HL-60/S4 treated with phorbol 12-myristate 13-acetate at 8.2 ng/mL for 4 days and 3 days (cell line): ENCODE data around the gene ABO.
"Not testable (repeated sequence)": the region's sequence is repeated elsewhere in the genome, so short reads cannot be mapped to it uniquely, and the experiment has no call there.

ENCODE experiments used
- in situ Hi-C: fragments of 300-500 bp; cut with MboI; formaldehyde crosslinking; loops from 2 replicates; pipeline ENCODE4 v1.15.0; 2022; ENCODE audit warnings: low sequenced_read_pairs

ABO gene

DNA sequence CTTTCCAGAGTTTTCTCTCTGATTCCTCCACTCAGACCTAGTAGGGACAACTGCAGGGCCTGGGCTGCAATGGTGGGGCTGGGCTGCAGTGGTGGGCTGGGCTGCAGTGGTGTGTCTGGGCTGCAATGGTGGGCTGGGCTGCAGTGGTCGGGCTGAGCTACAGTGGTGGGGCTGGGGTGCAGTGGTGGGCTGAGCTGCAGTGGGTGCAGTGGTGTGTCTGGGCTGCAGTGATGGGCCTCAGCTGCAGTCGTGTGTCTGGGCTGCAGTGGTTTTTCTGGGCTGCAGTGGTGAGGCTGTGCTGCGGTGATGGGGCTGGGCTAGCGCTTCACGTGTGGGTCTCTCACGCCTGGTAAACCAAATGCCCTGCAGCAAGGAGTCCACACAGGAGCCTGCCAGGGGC is 27.4 kb downstream of the ABO start:
- in situ Hi-C loops = no loop called here

DNA sequence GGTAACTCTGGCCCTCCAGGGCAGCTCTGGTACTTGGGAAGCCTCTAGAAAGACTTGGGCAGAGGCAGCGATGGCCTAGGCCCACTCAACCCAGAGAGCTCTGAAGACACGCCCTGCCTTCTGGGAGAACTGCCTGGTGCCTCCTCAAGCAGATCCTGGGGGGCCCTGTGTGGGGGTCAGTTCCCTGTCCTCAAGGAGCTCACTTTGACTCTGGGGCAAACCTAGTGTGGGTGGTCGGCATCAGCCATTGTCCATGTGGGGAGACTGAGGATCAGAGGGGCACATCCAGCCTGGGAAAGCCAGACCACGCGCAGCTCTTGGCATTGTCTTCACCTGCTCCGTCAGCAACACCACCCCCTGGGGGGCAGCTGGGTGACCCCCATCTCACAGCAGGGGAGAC is 28.0 kb downstream of the ABO start:
- in situ Hi-C loops = no loop called here

DNA sequence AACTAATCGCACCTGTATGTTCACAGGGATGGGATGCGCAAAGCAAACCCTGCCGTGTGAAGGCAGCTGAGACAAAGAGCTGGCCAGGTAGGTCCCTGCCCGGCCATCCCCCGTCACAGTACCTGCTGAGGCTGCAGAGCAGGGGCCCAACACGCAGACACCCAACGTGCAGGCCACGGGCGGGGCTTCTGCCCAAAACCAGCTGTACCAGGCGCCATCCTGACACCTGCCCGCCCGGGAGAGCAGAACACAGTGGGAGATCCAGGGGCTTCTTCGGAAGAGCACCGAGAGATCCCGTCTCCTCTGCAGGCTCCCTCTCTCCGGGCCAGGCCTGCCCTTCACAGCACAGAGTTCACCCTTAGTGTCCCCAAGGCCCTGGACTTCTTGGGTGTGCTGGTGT is 28.4 kb downstream of the ABO start:
- in situ Hi-C loops = no loop called here

DNA sequence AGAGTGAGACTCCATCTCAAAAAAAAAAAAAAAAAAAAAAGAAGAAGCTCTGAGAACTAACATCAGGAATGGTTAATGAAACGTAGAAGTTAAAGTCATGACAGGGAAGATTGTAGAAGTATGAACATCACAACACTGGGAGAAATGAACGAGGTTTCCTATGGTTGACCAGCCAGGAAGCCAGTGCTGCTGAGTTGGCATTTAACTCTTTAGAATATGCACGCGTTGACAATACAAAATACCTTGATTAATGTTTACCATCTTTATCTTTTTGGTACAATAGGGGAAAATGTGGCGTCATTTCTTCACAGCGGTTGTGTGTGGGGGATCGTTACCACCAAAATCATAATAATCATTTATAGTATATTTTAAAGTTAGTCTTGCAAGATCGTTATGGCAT is 32.0 kb downstream of the ABO start:
- in situ Hi-C loops = no loop called here

DNA sequence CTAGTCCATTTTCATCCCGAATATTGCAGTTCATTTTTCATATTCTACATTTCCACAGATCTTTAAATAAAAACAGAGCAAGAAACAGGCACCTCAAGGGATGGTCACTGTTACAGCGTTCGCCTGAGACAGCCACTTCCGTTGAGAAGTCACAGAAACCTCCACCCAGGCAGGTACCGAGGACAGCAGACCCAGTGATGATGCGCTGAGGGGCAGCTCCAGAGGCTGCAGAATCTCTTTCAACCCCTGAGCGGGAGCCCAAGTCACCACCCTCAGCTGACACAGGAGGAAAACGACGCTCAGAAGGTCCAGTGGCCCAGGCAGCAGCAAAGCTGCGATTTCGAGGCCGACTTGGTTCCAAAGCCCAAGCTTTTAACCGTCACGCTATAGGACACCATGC is 32.8 kb downstream of the ABO start:
- in situ Hi-C loops = no loop called here

DNA sequence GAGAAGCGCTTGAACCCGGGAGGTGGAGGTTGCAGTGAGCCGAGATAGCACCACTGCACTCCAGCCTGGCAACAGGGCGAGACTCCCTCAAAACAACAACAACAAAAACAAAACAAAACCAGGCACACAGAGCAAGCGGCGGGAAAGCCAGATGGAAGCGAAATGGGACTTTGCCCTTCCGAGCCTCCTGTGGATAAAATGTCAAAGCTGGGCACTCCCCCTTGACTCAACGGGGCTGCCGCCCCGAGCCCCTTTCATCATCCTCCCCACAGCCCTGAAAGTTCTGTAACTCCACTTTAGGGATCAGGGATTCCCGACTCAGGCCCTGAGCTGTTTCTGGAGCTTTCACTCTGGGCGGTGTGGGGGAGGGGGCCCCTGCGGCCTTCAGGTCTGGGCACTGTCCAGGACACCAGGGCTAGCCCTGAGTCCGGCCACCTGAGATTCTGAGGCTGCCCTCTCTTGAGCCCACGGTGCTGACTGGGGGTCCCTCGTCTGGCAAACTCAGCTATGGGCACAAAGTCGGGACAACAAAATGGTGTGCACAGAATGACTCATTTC is 35.4 kb downstream of the ABO start:
- in situ Hi-C loops = no loop called here

DNA sequence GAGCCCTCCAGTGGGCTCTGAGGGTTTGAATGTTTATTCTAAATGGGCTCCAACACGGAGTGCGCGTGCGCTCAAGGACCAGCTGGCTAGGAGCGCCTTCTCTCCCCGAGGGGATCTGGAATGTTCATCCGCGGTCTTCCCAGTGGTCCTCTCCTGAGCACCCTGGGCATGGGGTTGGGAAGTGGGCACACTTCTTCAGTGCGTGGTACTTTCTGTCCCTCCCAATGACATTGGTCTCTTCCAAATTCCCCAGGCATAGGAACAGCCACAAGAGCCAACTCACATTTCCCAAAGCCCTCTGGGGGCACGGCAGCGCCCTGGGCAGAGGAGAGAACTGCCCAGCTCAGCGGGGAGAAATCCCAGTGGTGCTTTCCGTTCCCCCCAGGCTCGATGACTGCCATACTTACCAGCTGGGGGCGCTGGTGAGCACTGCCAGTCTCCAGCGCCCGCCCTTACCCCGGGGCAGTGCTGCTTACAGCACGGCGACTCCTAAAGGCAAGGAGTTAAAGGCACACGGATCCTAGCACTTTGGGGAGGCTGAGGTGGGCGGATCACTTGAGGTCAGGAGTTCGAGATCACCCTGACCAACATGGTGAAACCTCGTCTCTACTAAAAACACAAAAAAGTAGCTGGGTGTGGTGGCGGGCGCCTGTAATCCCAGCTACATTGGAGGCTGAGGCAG is 36.0 kb downstream of the ABO start:
- in situ Hi-C loops = no loop called here

DNA sequence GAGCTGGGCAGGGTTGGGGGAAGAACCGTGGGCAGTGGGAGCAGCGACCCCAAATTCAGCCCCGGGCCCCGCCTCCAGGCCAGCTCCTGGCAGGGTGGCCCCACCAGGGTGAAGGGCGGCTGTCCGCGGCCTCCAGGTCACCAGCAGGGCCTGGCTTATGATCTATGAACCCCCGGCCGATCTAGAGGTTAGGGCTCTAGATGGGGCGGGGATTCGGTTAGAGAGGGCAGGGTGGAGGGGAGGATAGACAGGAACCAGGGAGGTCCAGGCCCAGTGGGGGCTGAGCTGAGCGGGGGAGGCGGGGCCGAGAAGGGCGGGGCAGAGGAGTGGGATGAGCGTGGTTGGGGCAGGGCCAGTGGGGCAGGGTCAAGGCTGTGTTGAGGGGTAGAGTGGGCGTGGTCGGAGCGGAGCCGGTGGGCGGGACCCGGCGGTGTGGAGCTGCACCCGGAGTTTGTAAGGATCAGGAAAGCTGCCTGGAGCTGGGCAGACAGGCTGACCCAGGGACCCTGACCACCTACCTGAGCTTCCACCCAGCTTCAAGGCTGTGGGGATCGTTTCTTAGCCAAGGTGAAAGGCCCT is 36.6 kb downstream of the ABO start:
- in situ Hi-C loops = no loop called here

DNA sequence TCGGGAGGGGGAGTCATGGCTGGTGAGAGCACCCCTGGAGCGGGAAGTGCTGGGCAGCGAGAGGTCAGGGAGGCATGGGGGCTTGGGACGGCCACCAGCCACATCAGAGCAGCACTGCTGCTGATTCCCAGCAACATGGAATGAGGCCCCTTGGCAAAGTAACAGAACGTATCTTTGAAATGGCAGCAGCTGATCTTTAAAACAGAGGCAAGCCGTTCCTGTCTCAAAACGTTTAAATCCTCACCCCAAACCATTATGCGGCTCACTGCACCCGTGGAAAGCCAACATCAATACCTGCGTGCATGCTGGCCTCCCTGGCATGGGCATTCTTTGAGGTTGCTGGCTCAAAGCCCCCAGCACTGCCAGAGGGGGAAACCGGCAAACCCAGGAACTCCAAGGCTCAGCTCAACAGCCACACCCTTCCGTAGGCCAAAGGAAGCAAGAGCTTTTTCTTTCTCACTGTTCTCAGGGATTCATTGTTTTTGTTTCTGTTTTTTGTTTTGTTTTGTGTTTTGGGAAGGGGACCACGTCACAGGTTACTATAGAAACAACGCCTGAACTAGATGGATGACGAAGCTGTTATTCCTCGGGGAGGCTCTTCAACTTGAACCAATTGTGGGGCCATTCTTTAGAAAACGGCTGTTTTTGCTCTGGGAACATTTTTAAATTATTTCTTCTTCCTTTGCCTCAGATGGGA is 37.8 kb downstream of the ABO start:
- in situ Hi-C loops = no loop called here

DNA sequence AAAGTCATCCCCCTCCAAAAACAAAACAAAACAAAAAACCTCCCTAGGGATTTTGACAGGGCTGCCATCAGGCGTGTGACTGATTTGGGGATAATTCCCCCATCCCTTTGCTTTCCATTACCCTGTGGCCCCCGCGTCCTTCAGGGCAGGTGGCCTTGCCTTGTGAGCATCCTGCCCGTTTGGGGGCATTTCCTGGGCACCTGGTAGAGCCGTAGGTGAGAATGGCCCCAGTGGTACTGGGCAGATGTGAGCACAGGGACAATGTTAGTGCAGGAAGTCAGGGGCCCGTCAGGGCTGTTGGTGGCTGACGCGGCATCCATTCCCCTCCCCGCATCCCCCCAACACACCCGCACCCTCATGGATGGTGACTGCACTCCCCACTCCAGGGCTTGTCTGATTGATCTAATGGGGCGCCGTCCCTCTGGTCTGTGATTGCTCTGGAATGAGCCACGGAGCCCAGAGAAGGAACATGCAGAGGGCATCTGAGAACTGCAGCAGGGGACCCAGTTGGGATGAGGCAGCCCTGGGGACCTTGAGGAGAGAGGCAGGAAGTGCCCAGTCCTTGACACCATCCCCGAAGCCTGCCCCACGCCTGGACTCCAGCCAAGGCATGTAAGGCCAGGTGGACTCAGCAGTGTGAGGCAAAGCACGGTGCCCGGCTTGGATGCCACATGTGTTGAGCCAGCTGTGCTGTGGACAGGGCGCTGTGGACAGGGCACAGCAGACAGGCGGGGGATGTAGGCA is 38.5 kb downstream of the ABO start:
- in situ Hi-C loops = not testable (repeated sequence)

DNA sequence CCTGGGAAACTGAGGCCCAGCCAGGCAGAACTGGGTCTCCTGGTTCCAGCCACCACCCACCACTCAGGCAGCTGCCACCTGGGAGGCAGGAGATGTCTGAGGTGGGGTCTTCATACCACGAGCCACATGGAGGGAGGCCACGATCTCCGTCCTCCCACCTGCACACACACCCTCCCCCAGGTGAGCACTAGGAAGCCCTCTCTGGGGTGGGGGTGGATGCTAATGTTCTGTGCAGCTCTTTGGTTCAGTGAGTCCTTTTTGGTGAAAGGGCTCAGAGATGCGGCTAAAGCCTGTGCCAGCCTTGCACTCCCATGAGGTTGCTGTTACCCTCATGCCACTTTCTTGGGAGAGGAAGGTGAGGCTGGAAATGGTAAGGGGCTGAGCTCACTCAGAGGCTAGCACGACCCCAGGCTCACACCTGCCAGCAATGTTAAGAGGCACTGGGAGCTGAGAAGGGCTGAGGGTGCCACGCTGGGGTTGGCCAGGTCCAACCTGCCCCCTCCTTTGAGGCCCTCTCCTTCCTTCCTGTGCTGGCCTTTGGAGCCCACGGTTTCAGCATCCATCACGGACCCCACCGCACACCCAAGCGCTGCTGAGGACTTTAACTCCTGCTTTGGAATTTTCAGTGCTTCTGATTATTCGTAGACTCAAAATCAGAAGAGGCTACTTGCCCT is 39.3 kb downstream of the ABO start:
- in situ Hi-C loops = no loop called here

DNA sequence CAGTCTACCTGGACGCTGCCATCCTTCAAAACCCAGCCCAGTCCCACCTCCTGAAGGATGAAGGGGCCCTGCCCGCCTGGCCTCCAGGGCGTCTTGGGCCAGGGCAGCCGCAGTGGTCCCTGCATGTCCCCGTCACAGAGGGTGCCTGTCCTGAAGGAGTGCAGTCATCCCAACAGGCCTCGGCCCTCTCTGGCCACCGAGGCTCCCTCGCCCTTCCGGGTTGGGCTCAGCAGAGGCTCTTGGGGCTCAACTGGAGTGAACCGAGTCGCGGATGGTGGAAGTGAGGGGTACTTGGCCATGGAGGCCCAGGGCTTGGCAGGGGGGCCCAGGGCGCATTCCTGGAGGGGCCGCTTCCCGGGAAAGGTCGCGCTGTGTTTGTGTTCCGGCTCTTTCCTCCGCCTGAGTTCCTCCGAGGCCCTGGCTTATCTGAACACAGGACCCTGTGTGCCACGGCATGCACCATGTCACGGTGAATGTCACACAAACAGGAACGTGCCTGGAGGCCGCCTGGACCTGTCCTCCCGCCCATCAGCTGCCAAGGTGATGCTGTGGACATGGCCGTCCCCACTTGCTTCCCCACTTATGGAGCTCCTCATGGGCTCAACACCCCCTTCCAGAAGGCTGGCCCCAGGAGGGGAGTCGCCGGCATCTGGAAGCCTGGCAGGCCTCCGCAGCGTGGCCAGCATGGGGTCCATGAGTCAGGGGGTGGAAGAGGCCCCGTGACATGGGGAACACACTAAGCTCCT is 40.3 kb downstream of the ABO start:
- in situ Hi-C loops = no loop called here

DNA sequence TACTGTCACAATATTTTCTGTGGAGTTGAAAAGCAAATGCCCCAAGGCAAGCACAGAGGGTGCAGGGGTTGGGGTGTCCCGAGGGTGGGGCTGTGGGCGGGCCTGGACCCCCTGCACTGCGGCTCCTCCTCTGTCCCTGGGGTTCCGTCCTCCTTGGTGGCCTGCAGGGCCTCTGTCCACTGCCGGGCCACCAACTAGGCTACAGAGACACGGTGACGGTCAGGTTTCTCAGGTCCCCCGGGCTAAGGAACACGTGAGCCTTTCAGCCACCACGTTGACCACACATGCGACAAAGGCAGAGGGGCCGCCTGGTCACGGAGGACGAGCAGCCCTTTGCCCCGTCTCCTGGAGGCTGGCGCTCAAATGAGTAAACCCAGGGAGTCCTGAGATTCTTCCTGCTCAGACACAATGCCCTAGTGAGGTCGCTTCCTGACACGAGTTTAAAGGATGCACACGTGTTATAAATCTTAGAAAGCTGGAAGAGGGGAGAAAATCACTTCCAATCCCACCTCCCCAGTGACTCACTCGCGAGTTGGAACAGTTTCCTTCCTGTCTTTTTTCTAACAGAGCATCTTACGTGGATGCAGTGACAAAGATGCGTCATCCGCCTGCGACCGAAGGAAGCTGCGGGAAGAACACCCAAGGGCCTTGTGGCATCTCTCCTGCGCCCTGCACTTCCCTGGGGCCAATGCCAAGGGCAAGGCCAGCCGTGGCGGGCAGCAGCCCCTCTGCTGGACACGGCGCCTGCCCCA is 41.1 kb downstream of the ABO start:
- in situ Hi-C loops = no loop called here

DNA sequence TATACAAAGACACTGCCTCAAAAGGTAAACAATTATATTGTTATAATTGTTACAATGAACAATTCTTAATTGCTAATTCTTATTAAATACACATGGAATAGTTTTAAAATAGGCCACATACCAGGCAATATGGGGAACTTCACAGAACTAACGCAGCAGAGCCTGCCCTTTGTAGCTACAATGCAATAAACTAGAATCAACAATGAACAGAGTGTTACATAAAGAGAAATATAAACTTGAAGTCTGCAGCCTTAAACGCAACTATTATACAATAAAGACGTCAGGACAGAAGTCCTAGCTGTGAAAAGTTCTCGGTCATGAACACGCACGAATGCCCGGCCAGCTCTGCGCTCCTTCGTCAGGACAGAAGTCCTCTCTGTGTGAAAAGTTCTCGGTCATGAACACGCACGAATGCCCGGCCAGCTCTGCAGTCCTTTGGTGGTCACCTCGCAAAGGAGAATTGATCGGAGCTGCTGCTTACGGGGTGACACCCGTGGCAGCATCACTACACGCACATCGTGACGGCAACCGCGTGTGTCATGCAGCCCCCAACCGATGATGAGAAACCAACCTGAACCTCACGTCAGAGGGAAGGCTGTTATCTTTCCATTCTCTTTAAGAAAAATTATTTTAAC is 43.0 kb downstream of the ABO start:
- in situ Hi-C loops = not testable (repeated sequence)

DNA sequence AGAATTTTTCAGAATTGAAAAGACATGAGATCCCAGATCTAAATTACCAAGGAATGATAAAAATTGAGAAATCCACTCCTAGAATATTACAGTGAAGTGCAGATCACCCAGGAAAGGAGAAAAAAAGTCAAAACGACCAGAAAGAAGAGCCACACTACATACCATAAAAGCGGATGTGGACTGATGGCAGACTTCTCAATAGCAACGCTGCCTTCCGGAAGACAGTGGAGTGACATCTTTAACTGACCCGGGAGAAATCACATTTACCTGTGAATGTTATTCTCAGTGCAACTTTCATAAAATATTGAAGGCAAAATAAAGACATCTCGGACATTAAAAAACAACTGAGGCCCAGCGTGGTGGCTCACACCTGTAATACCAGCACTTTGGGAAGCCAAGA is 44.5 kb downstream of the ABO start:
- in situ Hi-C loops = not testable (repeated sequence)

DNA sequence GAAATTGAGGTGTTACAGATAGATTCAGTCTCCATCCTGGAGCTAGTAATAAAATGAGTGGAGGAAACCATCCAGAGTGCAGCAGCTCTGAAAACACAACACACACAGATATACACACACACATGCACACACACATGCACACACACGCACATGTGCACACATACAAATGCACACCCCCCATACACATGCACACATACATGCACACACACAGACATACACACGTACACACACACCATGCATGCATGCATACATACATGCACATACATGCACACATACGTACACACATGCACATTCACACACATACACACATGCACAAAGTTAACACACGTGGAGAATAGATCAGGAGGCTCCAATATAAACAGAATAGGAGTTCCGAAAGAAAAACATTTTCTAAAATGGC is 44.9 kb downstream of the ABO start:
- in situ Hi-C loops = no loop called here

DNA sequence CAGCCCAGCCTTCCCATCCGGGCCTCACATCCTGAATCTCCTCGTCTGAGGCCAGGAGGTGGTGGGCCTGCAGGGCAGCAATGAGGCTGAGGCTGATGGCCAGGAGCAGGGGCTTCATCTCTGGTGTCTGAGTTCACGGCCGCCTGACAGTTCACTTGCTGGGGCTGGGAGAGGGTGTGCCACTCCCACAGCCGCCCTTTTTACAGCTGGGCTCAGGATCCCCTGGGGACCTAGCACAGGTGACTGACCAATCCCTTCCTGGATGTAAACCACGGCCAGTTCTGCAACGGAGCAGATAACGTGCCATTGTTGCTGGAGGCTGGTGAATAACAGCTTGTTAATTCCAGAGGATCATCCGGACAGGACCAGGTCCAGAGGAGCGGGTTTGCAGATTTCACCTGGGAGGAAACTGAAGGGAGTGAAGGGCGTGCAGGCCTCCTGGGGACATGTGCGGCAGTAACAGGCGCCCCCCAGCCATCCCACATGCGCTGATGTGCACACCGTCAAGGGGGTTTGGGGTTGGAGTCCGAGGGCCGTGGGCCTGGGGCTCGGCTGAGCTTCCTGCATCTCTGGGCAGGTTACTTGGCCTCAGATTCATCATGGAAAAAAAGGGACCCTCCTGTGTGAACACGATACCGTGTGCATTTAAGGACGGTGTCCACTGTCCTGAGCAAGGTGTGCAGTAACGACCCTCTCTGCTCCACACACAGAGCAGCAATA is 46.4 kb downstream of the ABO start:
- in situ Hi-C loops = not testable (repeated sequence)

DNA sequence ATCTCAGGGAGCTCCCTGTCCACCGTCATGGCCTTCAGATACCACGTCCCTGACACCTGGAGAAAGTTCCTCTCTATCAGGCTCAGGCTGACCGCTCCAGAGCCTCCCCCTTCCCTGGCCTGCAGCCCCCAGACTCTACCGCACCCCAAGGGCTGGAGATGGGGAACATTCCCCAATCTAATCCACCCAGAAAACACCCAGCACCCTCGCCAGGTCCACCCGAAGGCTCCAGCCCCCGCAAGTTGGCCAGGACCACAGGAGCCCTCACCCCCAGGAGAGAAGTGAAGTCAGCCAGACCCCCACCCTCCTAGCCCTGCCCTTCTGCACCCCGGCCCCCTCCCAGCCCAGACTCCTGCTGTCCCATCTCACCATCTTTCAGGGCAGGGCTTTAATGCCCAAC is 47.0 kb downstream of the ABO start:
- in situ Hi-C loops = not testable (repeated sequence)
